Measurements from ENCODE around the gene CST7. TPM values are rescaled to one million over a fixed set of nuclear protein-coding genes. Genes with fewer than 3 reads are reported as not detected.

Gene CST7, protein sequence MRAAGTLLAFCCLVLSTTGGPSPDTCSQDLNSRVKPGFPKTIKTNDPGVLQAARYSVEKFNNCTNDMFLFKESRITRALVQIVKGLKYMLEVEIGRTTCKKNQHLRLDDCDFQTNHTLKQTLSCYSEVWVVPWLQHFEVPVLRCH
- total RNA-seq (2014; rRNA removed; shearing (Covaris generic)) (not detected in 2 replicates), polyA plus RNA-seq (2016; fragmentation: Nextera tagmentation; extraction: Ambion mirVana) (not detected in 2 replicates)
- long read RNA-seq = 0 reads

DNA sequence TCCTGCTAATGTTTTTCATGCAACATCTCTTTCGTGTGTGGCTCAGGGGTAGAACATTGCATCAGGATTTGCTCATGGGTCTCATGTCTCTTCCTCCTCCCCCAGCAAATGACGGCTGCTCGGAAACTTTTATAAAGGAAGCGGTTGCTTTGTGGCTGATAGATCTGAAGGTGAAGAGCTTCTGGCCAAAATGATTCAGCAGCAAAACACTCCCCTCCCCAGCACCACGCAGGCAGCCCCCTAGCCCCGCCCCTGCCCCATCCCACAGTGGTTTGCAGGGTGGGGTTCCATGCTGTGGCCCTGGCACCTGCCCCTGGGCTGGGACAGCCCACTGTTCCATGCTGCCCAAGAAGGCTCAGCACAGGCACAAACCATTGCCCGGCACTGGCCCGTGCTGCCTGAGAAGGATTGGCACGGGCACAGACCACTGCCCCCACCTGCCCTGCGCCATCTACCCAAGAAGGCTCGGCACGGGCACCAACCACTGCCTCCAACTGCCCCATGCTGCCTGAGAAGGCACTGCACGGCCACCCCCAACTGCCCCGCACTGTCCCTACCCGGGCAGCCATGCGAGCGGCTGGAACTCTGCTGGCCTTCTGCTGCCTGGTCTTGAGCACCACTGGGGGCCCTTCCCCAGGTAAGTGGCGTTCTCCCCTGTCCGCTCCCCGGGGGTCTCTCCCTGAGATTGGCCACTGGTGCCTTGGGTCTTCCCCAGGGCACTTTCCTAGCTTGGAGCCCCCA is at the start of gene CST7:
Gene CST7, plus strand, starts transcription at position 331 of the 741 bp plus-strand sequence. Its CDS starts 237 bp downstream, at position 568.
- no peak within 1 kb of the TSS for H3K27ac Mint-ChIP-seq
- no peaks in the 10 kb centered on the region for H4K20me1 ChIP-seq (replicated peaks; ENCODE audit: insufficient read depth)
- no peak for TF ChIP-seq POLR2AphosphoS5 (IDR thresholded peaks at IDR 0.05; ENCODE audit: low read depth)
- no peak for TF ChIP-seq NANOG (IDR thresholded peaks at IDR 0.05; ENCODE audit: borderline replicate concordance)
- TF ChIP-seq, protein P1, sequence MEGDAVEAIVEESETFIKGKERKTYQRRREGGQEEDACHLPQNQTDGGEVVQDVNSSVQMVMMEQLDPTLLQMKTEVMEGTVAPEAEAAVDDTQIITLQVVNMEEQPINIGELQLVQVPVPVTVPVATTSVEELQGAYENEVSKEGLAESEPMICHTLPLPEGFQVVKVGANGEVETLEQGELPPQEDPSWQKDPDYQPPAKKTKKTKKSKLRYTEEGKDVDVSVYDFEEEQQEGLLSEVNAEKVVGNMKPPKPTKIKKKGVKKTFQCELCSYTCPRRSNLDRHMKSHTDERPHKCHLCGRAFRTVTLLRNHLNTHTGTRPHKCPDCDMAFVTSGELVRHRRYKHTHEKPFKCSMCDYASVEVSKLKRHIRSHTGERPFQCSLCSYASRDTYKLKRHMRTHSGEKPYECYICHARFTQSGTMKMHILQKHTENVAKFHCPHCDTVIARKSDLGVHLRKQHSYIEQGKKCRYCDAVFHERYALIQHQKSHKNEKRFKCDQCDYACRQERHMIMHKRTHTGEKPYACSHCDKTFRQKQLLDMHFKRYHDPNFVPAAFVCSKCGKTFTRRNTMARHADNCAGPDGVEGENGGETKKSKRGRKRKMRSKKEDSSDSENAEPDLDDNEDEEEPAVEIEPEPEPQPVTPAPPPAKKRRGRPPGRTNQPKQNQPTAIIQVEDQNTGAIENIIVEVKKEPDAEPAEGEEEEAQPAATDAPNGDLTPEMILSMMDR (conservative IDR thresholded peaks at IDR 0.05; ENCODE audit: low read depth in 2 of 2) = no peak
- TF ChIP-seq, protein P2, sequence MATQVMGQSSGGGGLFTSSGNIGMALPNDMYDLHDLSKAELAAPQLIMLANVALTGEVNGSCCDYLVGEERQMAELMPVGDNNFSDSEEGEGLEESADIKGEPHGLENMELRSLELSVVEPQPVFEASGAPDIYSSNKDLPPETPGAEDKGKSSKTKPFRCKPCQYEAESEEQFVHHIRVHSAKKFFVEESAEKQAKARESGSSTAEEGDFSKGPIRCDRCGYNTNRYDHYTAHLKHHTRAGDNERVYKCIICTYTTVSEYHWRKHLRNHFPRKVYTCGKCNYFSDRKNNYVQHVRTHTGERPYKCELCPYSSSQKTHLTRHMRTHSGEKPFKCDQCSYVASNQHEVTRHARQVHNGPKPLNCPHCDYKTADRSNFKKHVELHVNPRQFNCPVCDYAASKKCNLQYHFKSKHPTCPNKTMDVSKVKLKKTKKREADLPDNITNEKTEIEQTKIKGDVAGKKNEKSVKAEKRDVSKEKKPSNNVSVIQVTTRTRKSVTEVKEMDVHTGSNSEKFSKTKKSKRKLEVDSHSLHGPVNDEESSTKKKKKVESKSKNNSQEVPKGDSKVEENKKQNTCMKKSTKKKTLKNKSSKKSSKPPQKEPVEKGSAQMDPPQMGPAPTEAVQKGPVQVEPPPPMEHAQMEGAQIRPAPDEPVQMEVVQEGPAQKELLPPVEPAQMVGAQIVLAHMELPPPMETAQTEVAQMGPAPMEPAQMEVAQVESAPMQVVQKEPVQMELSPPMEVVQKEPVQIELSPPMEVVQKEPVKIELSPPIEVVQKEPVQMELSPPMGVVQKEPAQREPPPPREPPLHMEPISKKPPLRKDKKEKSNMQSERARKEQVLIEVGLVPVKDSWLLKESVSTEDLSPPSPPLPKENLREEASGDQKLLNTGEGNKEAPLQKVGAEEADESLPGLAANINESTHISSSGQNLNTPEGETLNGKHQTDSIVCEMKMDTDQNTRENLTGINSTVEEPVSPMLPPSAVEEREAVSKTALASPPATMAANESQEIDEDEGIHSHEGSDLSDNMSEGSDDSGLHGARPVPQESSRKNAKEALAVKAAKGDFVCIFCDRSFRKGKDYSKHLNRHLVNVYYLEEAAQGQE (IDR thresholded peaks at IDR 0.05; ENCODE audit: unreplicated experiment) = no peak
- TF ChIP-seq, protein P3, sequence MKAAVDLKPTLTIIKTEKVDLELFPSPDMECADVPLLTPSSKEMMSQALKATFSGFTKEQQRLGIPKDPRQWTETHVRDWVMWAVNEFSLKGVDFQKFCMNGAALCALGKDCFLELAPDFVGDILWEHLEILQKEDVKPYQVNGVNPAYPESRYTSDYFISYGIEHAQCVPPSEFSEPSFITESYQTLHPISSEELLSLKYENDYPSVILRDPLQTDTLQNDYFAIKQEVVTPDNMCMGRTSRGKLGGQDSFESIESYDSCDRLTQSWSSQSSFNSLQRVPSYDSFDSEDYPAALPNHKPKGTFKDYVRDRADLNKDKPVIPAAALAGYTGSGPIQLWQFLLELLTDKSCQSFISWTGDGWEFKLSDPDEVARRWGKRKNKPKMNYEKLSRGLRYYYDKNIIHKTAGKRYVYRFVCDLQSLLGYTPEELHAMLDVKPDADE (IDR thresholded peaks at IDR 0.05) = no peak
- no peak for TF ChIP-seq STAT1 (IDR thresholded peaks at IDR 0.05; ENCODE audit: unreplicated experiment)
- H3K4me1 Mint-ChIP-seq = peaks cover 5% of the 10 kb centered on the region; the same call in 2 of the 3 replicates
- no peaks in the 10 kb centered on the region for H3K27me3 ChIP-seq (ENCODE audit: insufficient read depth)
- H3K27me3 Mint-ChIP-seq (ENCODE audit: insufficient read depth, low read depth, poor library complexity) = peaks cover 6% of the 10 kb centered on the region
- no peak within 1 kb of the TSS for H2AFZ ChIP-seq
- no peaks in the 10 kb centered on the region for H3K4me1 ChIP-seq (ENCODE audit: insufficient read depth)
- peaks cover 24% of the 10 kb centered on the region for H3K9me3 Mint-ChIP-seq
- no peak for ATAC-seq
- H3K27ac ChIP-seq (ENCODE audit: low read depth) = no peak within 1 kb of the TSS
- H3K36me3 Mint-ChIP-seq (ENCODE audit: low read depth) = no peaks in the 10 kb centered on the region
- H3K4me3 ChIP-seq = no peak within 1 kb of the TSS
- DNase-seq (ENCODE audit: low spot score) = no peak
- no peaks in the 10 kb centered on the region for H3K79me2 ChIP-seq (replicated peaks; ENCODE audit: insufficient read depth)
- H3K36me3 ChIP-seq (ENCODE audit: insufficient read depth) = no peaks in the 10 kb centered on the region
- no peaks in the 10 kb centered on the region for H3F3A ChIP-seq (replicated peaks; ENCODE audit: low read depth)
- H3K4me2 ChIP-seq = no peak within 1 kb of the TSS
- no peaks in the 10 kb centered on the region for H3K9me2 ChIP-seq (ENCODE audit: insufficient read depth)
- H3K4me3 Mint-ChIP-seq = no peak within 1 kb of the TSS

DNA sequence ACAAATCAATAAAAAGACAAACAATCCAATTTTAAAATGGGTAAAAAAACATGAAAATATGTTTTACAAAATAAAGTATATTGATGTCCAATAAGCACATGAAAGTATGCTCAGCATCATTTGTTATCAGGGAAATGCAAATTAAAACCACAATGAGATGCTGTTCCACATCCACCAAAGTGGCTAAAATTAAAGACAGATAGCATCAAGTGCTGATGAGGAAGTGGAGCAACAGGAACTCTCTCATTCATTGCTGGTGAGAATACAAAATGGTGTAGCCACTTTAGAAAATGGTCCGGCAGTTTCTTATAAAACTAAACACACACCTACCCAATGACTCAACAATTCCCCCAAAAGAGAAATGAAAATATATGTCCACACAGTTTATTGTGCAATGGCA is 42.3 kb upstream of the CST7 start:
- no peaks in the 10 kb centered on the region for H3K27me3 ChIP-seq (ENCODE audit: insufficient read depth)
- H3K4me1 ChIP-seq (ENCODE audit: insufficient read depth) = no peaks in the 10 kb centered on the region
- H3K9me2 ChIP-seq (ENCODE audit: insufficient read depth) = no peaks in the 10 kb centered on the region
- ATAC-seq (no peak), DNase-seq (ENCODE audit: low spot score) (no peak)
- H3K79me2 ChIP-seq (replicated peaks; ENCODE audit: insufficient read depth) = no peaks in the 10 kb centered on the region
- H3K27me3 Mint-ChIP-seq (ENCODE audit: insufficient read depth, low read depth, poor library complexity) = peaks cover 5% of the 10 kb centered on the region
- H3K27ac ChIP-seq (ENCODE audit: low read depth) = no peak overlapping the region
- peaks cover 6% of the 10 kb centered on the region for H3K4me1 Mint-ChIP-seq
- H3K27ac Mint-ChIP-seq = no peak overlapping the region
- H3K4me3 Mint-ChIP-seq = no peak overlapping the region
- H3K36me3 Mint-ChIP-seq (ENCODE audit: low read depth) = peaks cover 5% of the 10 kb centered on the region; the same call in 2 of the 3 replicates
- 0 out of 2 replicates have a peak, but pooled peaks cover 3% of the 10 kb centered on the region for H3K36me3 ChIP-seq (ENCODE audit: insufficient read depth)
- H3K4me2 ChIP-seq = no peak overlapping the region
- no peaks in the 10 kb centered on the region for H3F3A ChIP-seq (replicated peaks; ENCODE audit: low read depth)
- H3K9me3 Mint-ChIP-seq = peaks cover 39% of the 10 kb centered on the region
- H4K20me1 ChIP-seq (replicated peaks; ENCODE audit: insufficient read depth) = no peaks in the 10 kb centered on the region
- no peak overlapping the region for H2AFZ ChIP-seq
- no peak overlapping the region for H3K4me3 ChIP-seq
- TF ChIP-seq EZH2 (IDR thresholded peaks at IDR 0.05; ENCODE audit: low read depth, unreplicated experiment) (no peak), EZH2phosphoT487 (IDR thresholded peaks at IDR 0.05; ENCODE audit: unreplicated experiment) (no peak), STAT1 (IDR thresholded peaks at IDR 0.05; ENCODE audit: unreplicated experiment) (no peak), POLR2AphosphoS5 (IDR thresholded peaks at IDR 0.05; ENCODE audit: low read depth) (no peak), JUNB (IDR thresholded peaks at IDR 0.05; ENCODE audit: unreplicated experiment) (no peak)
- TF ChIP-seq, protein P1 (conservative IDR thresholded peaks at IDR 0.05; ENCODE audit: low read depth in 2 of 2) = no peak
